OCI-LY1 (cell line): Measurements from ENCODE around the gene ERP29.

Experiments
- H2AFZ ChIP-seq: fragments of 200-600 bp; sonication (generic), shearing (Covaris generic); 2 replicates; pipeline ENCODE4 v1.6.0; 2014; ENCODE audit warnings: antibody characterized with exemption, mild to moderate bottlenecking, low read length
- H3F3A ChIP-seq: fragments of 200-600 bp; sonication (generic), shearing (Covaris generic); 2 replicates; pipeline ENCODE4 v1.6.0; 2014; ENCODE audit warnings: mild to moderate bottlenecking, antibody characterized with exemption, low read length, moderate library complexity; ENCODE audit not compliant: insufficient read depth
- H3K27ac ChIP-seq: fragments of 200-600 bp; sonication (generic); 2 replicates; pipeline ENCODE4 v1.5.1; 2014; ENCODE audit warnings: low read length, mixed run types, mild to moderate bottlenecking, low read depth; ENCODE audit not compliant: poor library complexity, severe bottlenecking
- H3K27me3 ChIP-seq: fragments of 200-600 bp; sonication (generic); 2 replicates; pipeline ENCODE4 v1.6.0; 2014; ENCODE audit warnings: antibody characterized with exemption, mild to moderate bottlenecking, low read length, moderate library complexity; ENCODE audit not compliant: insufficient read depth
- H3K36me3 ChIP-seq: fragments of 200-600 bp; sonication (generic); 2 replicates; pipeline ENCODE4 v1.6.1; 2014; ENCODE audit warnings: mild to moderate bottlenecking, antibody characterized with exemption, low read length, moderate library complexity, mixed read lengths; ENCODE audit not compliant: insufficient read depth
- H3K4me1 ChIP-seq: fragments of 200-600 bp; sonication (generic); 2 replicates; pipeline ENCODE4 v1.5.1; 2014; ENCODE audit warnings: mild to moderate bottlenecking, low read length, moderate library complexity; ENCODE audit not compliant: insufficient read depth, severe bottlenecking
- H3K4me2 ChIP-seq: fragments of 200-600 bp; sonication (generic), shearing (Covaris generic); 2 replicates; pipeline ENCODE4 v1.6.1; 2014; ENCODE audit warnings: low read length
- H3K4me3 ChIP-seq: fragments of 200-600 bp; sonication (generic); 2 replicates; pipeline ENCODE4 v1.5.1; 2014; ENCODE audit warnings: low read length, low read depth, mild to moderate bottlenecking, mixed read lengths; ENCODE audit not compliant: poor library complexity, severe bottlenecking
- H3K79me2 ChIP-seq: fragments of 200-600 bp; shearing (Covaris generic); 2 replicates; pipeline ENCODE4 v1.6.1; 2016; ENCODE audit warnings: mixed run types, low read length, mixed read lengths; ENCODE audit not compliant: insufficient read depth
- H3K9ac ChIP-seq: fragments of 200-600 bp; sonication (generic), shearing (Covaris generic); 2 replicates; pipeline ENCODE4 v1.6.1; 2014; ENCODE audit warnings: mild to moderate bottlenecking, low read length, mixed read lengths
- H3K9me2 ChIP-seq: fragments of 200-600 bp; sonication (generic), shearing (Covaris generic); 2 replicates; pipeline ENCODE4 v1.6.1; 2014; ENCODE audit warnings: low read depth, mild to moderate bottlenecking, low read length, mixed read lengths
- H3K9me3 ChIP-seq: fragments of 200-600 bp; shearing (Covaris generic); 2 replicates; pipeline ENCODE4 v1.6.1; 2014; ENCODE audit warnings: low read length, mixed read lengths
- H4K20me1 ChIP-seq: fragments of 200-600 bp; sonication (generic), shearing (Covaris generic); 2 replicates; pipeline ENCODE4 v1.6.0; 2016; ENCODE audit warnings: mild to moderate bottlenecking, low read length; ENCODE audit not compliant: insufficient read depth
- CTCF ChIP-seq: fragments of 200-600 bp; sonication (generic), shearing (Covaris generic); IDR thresholded peaks from 2 replicates; pipeline ENCODE4 v1.5.1; 2017; ENCODE audit warnings: mild to moderate bottlenecking, antibody characterized with exemption, low read length, moderate library complexity, mixed read lengths
- EZH2 ChIP-seq: fragments of 200-600 bp; sonication (generic), shearing (Covaris generic); IDR thresholded peaks from 2 replicates; pipeline ENCODE4 v1.8.0; 2017; ENCODE audit warnings: borderline replicate concordance, mixed run types, mild to moderate bottlenecking, antibody characterized with exemption, low read length, moderate library complexity, mixed read lengths

ERP29 gene

GRCh38 chr12:112066566-112066965, 53.3 kb downstream of the ERP29 start:
- Histone ChIP-seq H3K9me3 (no peaks in the 10 kb centered on the region), H3K27ac (no peak overlapping the region), H4K20me1 (no peaks in the 10 kb centered on the region), H3K9ac (no peak overlapping the region), H3K27me3 (no peaks in the 10 kb centered on the region), H3K4me3 (no peak overlapping the region), H3K4me2 (no peak overlapping the region), H3K4me1 (no peaks in the 10 kb centered on the region), H3K79me2 (no peaks in the 10 kb centered on the region), H3F3A (no peaks in the 10 kb centered on the region), H2AFZ (no peak overlapping the region), H3K36me3 (peaks cover 89% of the 10 kb centered on the region), H3K9me2 (no peaks in the 10 kb centered on the region)
- TF ChIP-seq CTCF (no peak), EZH2 (no peak)
